Loucy (cell line): Measurements from ENCODE around the gene BACH2.

Source experiments
- H2AFZ ChIP-seq: fragments of 200-600 bp; sonication (generic); 2 replicates; pipeline ENCODE4 v1.6.0; 2016; ENCODE audit warnings: antibody characterized with exemption, mild to moderate bottlenecking, low read length, moderate library complexity
- H3F3A ChIP-seq: fragments of 200-600 bp; 2 replicates; pipeline ENCODE4 v1.6.0; 2016; ENCODE audit warnings: antibody characterized with exemption, low read depth, mild to moderate bottlenecking
- H3K27me3 ChIP-seq: fragments of 200-600 bp; sonication (generic); 2 replicates; pipeline ENCODE4 v1.6.1; 2014; ENCODE audit warnings: low read length, mild to moderate bottlenecking; ENCODE audit not compliant: insufficient read depth, poor library complexity, severe bottlenecking
- H3K36me3 ChIP-seq: fragments of 200-600 bp; sonication (generic); 2 replicates; pipeline ENCODE4 v1.6.1; 2016; ENCODE audit warnings: low read length; ENCODE audit not compliant: insufficient read depth
- H3K4me1 ChIP-seq: fragments of 200-600 bp; sonication (generic); 2 replicates; pipeline ENCODE4 v1.5.1; 2014; ENCODE audit warnings: low read length, mild to moderate bottlenecking; ENCODE audit not compliant: insufficient read depth, poor library complexity, severe bottlenecking
- H3K4me2 ChIP-seq: fragments of 200-600 bp; sonication (generic); 2 replicates; pipeline ENCODE4 v1.6.0; 2014; ENCODE audit warnings: antibody characterized with exemption, low read length, low read depth, mild to moderate bottlenecking; ENCODE audit not compliant: poor library complexity, severe bottlenecking
- H3K4me3 ChIP-seq: fragments of 200-600 bp; sonication (generic); 2 replicates; pipeline ENCODE4 v1.5.1; 2014; ENCODE audit warnings: low read length, mild to moderate bottlenecking, mixed read lengths; ENCODE audit not compliant: poor library complexity, severe bottlenecking
- H3K79me2 ChIP-seq: fragments of 200-600 bp; sonication (generic); 2 replicates; pipeline ENCODE4 v1.6.1; 2014; ENCODE audit warnings: low read length; ENCODE audit not compliant: insufficient read depth
- H3K9ac ChIP-seq: fragments of 200-600 bp; sonication (generic); 2 replicates; pipeline ENCODE4 v1.6.0; 2014; ENCODE audit warnings: mild to moderate bottlenecking, low read depth, low read length, moderate library complexity; ENCODE audit not compliant: poor library complexity, severe bottlenecking
- H3K9me2 ChIP-seq: fragments of 200-600 bp; sonication (generic); replicated peaks from 2 replicates; pipeline ENCODE4 v1.6.1; 2016; ENCODE audit warnings: low read depth, low read length, mixed read lengths
- H3K9me3 ChIP-seq: fragments of 200-600 bp; sonication (generic); 2 replicates; pipeline ENCODE4 v1.6.1; 2014; ENCODE audit warnings: mild to moderate bottlenecking, antibody characterized with exemption, low read length, low read depth; ENCODE audit not compliant: insufficient read depth
- H4K20me1 ChIP-seq: fragments of 200-600 bp; sonication (generic); 2 replicates; pipeline ENCODE4 v1.6.0; 2014; ENCODE audit warnings: antibody characterized with exemption, low read length, mild to moderate bottlenecking; ENCODE audit not compliant: insufficient read depth, poor library complexity, severe bottlenecking
- EZH2phosphoT487 ChIP-seq: fragments of 200-600 bp; IDR thresholded peaks from 2 replicates; pipeline ENCODE4 v1.6.1; 2018; ENCODE audit warnings: antibody characterized with exemption, mild to moderate bottlenecking, moderate library complexity, borderline replicate concordance
- TF ChIP-seq, protein P1 (sequence below): fragments of 200-600 bp; sonication (generic); conservative IDR thresholded peaks from 2 replicates; pipeline ENCODE4 v1.5.1; 2014; ENCODE audit warnings: mild to moderate bottlenecking, antibody characterized with exemption, low read length

Gene BACH2

DNA sequence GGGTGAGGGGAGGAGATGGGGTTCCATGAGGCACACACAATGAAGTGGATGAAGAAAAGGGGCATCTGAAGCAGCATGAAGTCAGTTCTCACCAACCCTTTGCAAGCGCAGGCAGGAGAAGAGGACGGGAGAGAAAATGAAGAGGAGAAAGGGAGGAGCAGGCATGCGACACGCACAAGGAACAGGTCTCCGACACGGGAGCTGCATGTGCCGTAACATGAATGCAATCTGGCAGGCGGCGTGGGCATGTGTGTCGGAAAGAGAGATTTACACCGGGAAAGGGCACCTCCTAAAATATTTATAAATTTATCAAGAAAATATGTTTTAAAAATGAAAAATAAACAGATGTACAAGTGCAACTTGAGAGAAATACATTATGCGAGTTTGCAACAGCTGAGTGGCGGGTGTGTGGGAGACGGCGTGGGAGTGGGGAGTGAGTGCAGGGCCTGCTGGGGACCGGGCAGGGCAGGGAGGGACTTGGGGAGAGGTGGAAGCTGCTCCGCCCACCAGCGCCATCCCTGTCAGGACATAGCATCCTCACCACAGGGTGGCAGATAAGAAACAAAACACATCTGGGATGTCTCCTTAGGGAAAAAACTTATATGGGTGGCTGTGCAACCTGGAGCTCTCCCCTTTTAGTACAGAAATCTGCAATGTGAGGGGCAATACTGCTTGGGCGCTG is 361.8 kb downstream of the BACH2 start:
- peaks cover 43% of the 10 kb centered on the region for H3K36me3 ChIP-seq
- H3K4me3 ChIP-seq: no peak overlapping the region
- H2AFZ ChIP-seq: no peak overlapping the region
- no peak overlapping the region for H3K4me2 ChIP-seq
- H3K9me2 ChIP-seq: no peaks in the 10 kb centered on the region
- no peaks in the 10 kb centered on the region for H3K79me2 ChIP-seq
- H3F3A ChIP-seq: no peaks in the 10 kb centered on the region
- H3K9ac ChIP-seq: no peak overlapping the region
- no peaks in the 10 kb centered on the region for H3K9me3 ChIP-seq
- H3K27me3 ChIP-seq: no peaks in the 10 kb centered on the region
- H3K4me1 ChIP-seq: peaks cover 1% of the 10 kb centered on the region
- H4K20me1 ChIP-seq: no peaks in the 10 kb centered on the region
- no peak for TF ChIP-seq EZH2phosphoT487

DNA sequence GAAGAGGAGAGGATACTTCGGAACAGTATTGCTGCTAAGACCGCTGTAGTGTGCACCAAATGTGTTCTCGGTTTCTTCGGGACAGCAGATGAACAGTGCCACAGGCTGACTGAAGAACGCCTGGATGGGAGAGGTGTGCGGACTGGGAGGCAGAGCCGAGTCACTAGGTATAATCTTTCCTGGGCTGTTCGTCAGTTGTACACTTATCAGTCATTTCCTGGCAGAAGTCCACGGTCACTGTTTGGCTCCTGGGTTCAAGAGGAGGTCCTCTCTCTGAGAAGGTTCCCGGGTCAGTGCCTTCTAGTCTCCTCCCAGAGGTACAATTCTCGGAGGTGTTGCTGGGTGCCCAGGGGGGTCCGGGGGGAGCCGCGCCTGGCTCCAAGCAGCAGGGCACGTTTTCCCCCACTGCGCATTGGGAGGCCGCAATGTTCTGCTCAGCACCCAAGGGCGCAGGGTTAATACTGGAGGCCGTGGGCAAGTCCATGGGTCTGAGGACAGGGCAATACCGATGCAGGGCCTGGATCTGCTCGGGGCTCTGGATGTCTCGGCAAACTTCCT is 364.3 kb downstream of the BACH2 start:
- Histone ChIP-seq H3K9me2 (no peaks in the 10 kb centered on the region), H3K9ac (no peak overlapping the region), H3K79me2 (no peaks in the 10 kb centered on the region), H3K36me3 (peaks cover 42% of the 10 kb centered on the region), H3K4me3 (no peak overlapping the region), H3K27me3 (no peaks in the 10 kb centered on the region), H3K4me2 (no peak overlapping the region), H4K20me1 (no peaks in the 10 kb centered on the region), H3K9me3 (no peaks in the 10 kb centered on the region), H3K4me1 (peaks cover 6% of the 10 kb centered on the region), H2AFZ (no peak overlapping the region), H3F3A (no peaks in the 10 kb centered on the region)
- TF ChIP-seq, protein P1, sequence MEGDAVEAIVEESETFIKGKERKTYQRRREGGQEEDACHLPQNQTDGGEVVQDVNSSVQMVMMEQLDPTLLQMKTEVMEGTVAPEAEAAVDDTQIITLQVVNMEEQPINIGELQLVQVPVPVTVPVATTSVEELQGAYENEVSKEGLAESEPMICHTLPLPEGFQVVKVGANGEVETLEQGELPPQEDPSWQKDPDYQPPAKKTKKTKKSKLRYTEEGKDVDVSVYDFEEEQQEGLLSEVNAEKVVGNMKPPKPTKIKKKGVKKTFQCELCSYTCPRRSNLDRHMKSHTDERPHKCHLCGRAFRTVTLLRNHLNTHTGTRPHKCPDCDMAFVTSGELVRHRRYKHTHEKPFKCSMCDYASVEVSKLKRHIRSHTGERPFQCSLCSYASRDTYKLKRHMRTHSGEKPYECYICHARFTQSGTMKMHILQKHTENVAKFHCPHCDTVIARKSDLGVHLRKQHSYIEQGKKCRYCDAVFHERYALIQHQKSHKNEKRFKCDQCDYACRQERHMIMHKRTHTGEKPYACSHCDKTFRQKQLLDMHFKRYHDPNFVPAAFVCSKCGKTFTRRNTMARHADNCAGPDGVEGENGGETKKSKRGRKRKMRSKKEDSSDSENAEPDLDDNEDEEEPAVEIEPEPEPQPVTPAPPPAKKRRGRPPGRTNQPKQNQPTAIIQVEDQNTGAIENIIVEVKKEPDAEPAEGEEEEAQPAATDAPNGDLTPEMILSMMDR: no peak
- no peak for TF ChIP-seq EZH2phosphoT487

DNA sequence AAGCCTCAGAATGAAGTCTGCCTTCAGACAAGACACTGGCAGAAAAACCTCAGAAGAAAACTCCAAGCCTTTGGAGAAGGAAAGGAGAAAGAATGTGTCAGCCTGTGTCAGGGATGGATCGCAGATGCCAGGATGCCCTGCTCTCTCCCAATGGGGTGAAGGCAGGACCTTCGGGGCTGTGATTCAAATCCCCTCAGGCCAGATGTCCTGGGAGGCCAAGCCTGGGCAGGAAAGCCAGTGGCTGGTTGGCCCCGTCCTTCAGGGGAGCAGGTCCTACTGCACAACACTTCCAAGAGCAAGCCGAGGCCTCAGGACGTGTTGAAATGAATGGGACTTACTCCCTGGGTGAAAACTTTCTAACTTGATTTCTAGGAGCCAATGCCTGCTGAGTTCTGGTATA is 365.9 kb downstream of the BACH2 start:
- Histone ChIP-seq H3K79me2 (no peaks in the 10 kb centered on the region), H3K4me2 (no peak overlapping the region), H3F3A (no peaks in the 10 kb centered on the region), H3K36me3 (peaks cover 26% of the 10 kb centered on the region), H3K4me3 (no peak overlapping the region), H3K27me3 (no peaks in the 10 kb centered on the region), H3K9ac (no peak overlapping the region), H3K4me1 (peaks cover 16% of the 10 kb centered on the region), H3K9me2 (no peaks in the 10 kb centered on the region), H2AFZ (no peak overlapping the region), H4K20me1 (no peaks in the 10 kb centered on the region), H3K9me3 (no peaks in the 10 kb centered on the region)
- TF ChIP-seq EZH2phosphoT487: no peak
- TF ChIP-seq, protein P1: no peak

DNA sequence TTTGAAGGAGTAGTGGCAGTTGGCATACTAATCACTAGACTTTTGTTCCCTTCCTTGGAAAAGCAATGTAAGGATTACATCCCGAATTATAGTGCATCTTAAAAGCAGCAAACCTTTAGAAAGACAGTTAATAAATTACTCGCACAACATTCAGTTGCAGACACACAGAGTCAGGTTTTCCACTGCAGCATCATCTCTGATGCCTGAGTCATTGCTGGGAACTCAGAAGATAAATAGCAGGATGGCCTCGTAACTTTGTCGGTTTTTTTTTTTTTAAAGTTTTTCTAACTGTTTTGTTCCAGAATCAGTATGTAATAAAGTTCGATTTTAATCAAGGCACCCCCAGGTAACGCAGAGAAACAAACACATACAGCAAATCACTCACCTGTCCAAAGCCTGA is 368.0 kb downstream of the BACH2 start:
- H3K4me2 ChIP-seq: no peak overlapping the region
- TF ChIP-seq, protein P1: no peak
- no peak for TF ChIP-seq EZH2phosphoT487

More for the DNA sequence above, 368.0 kb downstream of the BACH2 start:
- H4K20me1 ChIP-seq: no peaks in the 10 kb centered on the region
- H3K79me2 ChIP-seq: no peaks in the 10 kb centered on the region
- H3K36me3 ChIP-seq: peaks cover 26% of the 10 kb centered on the region
- H3K9me2 ChIP-seq: no peaks in the 10 kb centered on the region
- H3K9me3 ChIP-seq: no peaks in the 10 kb centered on the region
- H3K27me3 ChIP-seq: no peaks in the 10 kb centered on the region
- H3F3A ChIP-seq: no peaks in the 10 kb centered on the region
- peaks cover 16% of the 10 kb centered on the region for H3K4me1 ChIP-seq
- no peak overlapping the region for H2AFZ ChIP-seq
- H3K9ac ChIP-seq: no peak overlapping the region
- H3K4me3 ChIP-seq: no peak overlapping the region
